Activated CD8-positive, alpha-beta memory T cell treated with anti-CD3 and anti-CD28 coated beads for 24 hours (primary cell): Measurements from ENCODE around the gene FOXA1.

Source experiments
- DNase-seq: peaks from one replicate; pipeline ENCODE4 v3.0.0-alpha.2; 2020

The FOXA1 gene

GRCh38 chr14:37601865-37602264, 6.8 kb upstream of the FOXA1 start:
- DNase-seq = no peak

DNA sequence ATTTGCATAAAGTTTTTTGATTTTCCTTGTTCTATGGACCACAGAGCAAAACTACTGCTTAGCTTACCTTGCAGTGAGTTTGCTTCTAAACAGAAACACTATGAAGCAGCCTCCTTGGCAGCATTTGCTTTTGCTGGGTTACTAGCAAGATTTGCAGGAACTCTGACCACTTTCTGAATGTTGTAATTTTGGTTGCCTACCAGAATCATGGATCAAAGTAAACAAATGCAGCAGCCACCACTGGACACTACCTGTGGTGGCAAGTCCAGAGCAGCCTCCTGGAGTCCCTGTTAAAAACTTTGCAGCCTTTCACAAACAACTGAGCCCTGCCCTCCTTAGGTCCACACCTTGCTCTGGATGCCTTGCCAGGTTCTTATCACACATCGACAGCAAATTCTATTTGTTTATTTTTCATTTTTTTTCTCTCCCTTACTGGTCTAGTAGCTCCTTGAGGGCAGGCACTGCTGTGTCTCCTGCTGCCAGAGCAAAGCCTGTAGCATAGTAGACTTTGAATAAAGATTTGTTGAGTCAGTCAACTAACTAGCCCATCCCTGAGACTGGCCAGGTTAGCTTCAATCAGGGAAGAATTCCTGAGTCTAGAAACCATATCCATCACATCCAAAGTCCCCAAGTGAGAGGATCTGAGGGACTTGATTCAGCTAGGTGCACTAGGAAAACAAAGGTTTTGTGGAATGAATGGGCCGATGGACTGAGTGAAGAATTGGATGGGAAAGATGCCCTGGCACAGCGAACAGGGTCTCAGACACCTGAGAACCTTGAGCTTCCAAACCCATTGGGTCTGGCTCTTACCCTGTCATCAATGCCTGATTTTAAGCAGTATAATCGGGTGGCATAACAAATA, 6.1 kb upstream of the FOXA1 start:
- DNase-seq = no peak

DNA sequence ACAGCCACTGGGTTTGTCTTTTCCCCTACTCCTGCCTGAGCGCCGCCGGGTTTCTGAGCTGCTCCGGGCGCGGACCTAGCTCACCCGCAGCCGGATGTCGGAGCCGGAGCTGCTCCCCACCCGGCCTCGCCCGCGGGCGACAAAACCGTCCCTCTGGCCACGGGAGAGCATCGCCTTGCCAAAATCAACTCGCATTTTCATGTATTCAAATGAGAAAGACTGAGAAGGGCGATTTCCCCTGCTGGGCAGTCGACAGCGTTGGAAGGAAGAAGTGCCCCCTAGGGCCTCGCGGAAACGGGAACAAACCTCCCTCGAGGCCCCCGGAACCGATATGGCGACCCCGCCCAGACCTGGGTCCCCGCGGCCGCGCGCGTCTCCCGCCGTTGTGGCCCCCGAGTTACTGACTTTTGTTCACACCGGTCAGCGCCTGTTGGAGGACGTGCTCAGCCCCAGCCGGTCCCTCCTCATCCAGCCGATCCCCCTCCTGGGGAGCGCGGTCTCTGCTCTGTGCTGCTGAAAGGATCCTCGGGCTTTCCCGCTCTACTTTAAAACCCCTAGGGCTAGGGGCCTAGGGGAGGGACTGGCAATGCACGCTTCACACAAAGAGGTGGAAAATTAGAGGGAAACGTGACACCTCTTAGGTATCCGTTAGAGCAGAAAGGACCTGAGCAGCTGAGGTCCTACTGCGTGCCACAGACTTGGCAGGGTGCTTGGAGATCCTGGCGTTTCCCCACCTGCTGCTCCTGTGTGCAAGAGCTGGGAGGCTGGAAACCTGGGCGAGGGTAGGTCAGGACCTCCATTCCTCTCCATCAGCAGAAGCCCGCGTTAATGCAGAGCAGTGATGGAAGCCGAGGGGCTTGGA, 4.7 kb upstream of the FOXA1 start:
- DNase-seq = no peak

GRCh38 chr14:37598747-37599506, 3.9 kb upstream of the FOXA1 start:
- no peak for DNase-seq

DNA sequence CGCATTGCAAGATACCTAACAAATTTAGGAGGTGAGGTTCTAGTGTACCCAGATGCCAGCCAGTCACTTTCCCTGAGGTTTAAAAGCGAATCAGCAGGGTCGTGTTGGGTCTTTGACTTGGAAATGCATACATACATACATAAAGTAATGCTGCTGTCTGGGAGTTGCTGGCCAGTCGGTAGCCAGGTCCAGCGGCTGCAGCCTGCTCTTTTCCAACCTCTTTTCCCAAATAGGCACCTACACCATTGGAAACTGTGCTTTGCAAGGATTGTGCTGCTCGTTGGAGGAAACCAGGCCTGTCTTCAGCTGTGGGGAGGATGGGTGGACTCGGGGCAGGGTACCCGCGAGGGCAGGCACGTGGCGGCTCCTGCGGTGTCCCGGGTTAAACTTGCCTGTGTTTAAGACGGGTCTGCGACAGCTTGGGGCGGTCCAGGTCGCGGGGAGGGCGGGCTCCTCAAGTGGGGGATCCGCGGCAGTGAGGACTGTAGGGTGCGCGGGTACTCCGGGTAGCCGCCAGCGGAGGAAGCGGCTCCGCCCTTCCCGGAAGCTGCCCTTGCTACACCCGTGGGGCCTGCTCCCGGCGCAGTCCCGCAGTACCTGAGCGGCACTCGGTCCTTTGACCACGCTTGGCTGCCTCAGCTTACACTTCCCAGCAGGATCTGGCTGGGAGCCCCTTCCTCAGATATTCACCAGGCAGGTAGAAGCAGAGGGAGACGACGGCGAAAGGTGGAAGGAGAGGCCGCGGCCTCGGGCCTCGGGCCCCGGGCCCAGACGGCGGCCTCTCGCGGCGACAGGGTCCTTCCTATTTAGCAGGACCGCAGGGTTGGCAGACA, 3.1 kb upstream of the FOXA1 start:
- no peak for DNase-seq

DNA sequence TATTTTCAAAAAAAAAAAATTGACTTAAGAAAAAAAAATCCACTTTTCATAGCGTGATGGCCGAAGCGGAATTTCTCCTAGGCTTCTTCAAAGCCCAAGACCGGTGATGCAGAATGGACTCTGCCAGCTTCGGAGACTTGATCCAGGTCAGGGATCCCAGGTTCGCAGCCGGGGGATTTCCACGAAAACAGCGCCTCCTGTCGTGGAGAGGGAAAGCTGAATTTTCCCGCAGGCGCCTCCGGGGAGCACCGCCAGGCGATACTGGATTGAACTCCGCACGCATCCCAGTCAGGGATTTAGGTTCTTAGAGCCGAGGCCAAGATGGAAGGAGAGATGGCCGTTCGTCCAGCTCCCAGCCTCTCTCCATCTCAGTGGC, 2.5 kb upstream of the FOXA1 start:
- DNase-seq = no peak

GRCh38 chr14:37596790-37597472, 1.9 kb upstream of the FOXA1 start:
- DNase-seq = no peak

DNA sequence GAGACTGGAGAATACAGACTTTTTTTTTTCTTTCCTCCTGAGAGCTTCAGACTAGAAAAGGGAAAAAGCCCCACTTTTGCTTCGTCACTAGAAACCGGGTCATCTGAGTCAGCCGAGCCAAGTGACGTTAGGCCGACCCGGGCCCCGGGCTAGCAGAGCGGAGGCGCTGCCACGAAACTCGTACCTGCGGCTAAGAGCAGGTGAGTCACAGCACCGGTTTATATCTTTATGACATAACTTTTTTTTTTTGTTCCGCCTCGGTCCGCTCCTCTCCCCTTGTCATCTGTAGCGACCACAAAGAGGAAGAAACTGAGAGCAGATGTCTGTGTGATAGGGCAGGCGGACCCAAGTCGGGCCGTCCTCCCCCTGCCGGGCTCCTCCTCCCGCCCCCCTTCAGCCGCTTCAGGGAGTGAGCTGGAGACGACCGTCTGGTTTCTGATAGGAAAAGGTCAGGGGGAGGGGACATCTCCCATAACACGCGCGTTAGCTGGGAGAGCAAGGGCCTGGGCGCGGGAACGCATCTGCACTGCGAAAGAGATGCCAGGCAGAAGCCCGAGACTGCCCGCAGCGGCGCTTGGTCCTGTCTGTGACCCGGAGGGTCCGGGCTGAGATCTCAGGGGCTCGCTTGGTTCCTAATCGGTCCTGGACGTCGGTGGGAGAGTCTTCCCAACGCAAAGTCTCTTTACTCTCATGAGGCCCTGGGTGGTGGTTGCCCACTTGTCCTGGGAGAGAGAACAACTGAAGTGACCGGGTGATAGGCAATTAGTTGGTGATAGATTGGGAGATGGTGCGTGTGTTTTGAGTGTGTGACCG, 966 bp upstream of the FOXA1 start:
- no peak for DNase-seq

GRCh38 chr14:37594238-37594970, 645 bp downstream of the FOXA1 start:
- DNase-seq = no peak

GRCh38 chr14:37593511-37594237, 1.4 kb downstream of the FOXA1 start:
- DNase-seq = no peak

- DNase-seq = no peak
Measured at GRCh38 chr14:37592482-37593408, 2.3 kb downstream of the FOXA1 start.

- no peak for DNase-seq
Measured at GRCh38 chr14:37591941-37592481, 3.0 kb downstream of the FOXA1 start.

GRCh38 chr14:37591311-37591940, 3.6 kb downstream of the FOXA1 start:
- DNase-seq = no peak

DNA sequence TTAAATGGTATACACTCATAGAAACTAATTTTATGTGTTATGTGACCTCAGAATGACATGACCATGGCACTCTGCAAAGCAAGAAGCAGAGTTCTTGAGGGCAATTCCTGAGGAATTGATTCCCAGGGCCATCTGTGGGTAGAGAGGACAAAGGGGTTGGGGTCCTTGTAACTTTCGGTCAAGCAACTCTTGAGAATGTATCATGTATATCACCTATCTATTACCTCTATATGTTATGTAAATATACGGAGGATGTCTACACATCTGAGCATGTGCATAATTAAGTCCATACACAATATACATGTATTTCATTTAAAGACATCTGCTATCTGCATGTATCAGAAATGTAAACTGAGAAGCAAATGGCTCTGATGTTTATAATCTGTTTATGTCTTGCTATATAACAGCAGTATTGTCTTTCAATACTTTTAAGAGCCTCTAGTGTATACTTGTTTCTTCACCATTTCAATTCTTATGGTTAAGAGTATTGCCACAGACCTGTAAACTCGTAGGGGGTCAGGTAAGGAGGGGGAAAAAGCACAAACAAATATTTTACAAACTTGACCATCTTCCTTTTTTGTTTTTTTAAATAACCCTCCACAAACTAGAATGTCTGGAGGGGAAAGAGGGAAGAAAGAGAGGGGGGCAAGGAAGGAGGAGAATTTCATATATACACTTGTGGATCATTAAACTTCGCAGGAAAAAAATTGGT, 4.5 kb downstream of the FOXA1 start:
- no peak for DNase-seq

DNA sequence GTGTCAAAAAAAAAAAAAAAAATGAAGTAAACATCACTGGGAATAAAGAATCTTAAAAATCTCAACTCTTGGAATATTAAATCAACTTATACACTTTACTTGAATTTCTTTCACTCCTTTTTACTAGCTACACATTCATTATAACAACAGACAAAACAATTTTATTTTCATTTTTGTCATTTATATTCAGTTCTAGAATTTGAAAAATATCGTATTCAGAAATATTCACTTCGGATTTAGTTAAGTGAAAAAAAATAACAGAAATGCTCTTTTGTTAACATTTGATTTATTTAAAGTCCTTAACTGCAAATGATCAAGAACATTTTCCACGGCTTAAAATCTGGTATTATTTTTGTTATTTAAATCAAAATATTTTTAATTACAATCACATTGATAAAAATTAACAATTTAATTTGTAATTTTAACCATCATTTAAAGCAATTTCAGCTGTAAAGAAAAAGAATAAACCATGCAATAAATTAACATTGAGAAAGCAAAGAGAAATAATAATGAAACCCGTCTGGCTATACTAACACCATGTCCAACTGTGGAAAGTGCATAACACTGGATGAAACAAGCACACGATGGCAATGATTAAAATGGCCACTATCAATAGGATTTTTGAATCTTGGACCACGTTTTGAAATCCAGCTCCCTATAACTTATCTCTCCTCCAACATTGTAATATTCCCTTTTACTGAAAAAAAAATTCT, 5.2 kb downstream of the FOXA1 start:
- no peak for DNase-seq
